Tibial nerve (tissue), 4 donors: ENCODE results near the gene DAG1.

Experiments used
- EP300 ChIP-seq, 2 donors: sonication (generic); formaldehyde crosslinking; IDR thresholded peaks; one replicate each; pipeline ENCODE4 v1.6.1; 2017; ENCODE audit warnings: antibody characterized with exemption in 2 of 2, mild to moderate bottlenecking in 1 of 2
- POLR2A ChIP-seq, 2 donors: fragments of 450-650 bp; IDR thresholded peaks; one replicate each; pipeline ENCODE4 v1.6.1; 2017; ENCODE audit warnings: antibody characterized with exemption in 2 of 2, mild to moderate bottlenecking in 2 of 2, moderate library complexity in 2 of 2
- TF ChIP-seq, protein P1 (sequence below), 5 experiments: fragments of 200-600 bp in 3 of 5; fragments of 450-650 bp in 2 of 5; sonication (generic) in 3 of 5; IDR thresholded peaks; one replicate each; pipeline ENCODE4 v1.5.1; 2016 to 2019; ENCODE audit warnings: antibody characterized with exemption in 5 of 5, mild to moderate bottlenecking in 3 of 5, moderate library complexity in 2 of 5

DNA sequence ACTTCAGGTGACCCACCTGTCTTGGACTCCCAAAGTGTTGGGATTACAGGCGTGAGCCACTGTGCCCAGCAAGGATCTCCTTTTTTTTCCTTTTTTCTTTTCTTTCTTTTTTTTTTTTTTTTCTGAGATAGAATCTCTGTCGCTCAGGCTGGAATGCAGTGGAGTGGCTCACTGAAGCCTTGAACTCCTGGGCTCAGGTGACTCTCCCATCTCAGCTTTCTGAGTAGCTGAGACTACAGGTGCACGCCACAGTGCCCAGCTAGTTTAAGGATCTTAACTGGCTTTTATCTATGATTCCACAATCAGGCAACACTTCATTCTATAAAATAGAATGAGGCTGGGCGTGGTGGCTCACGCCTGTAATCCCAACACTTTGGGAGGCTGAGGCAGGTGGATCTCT, 24.7 kb upstream of the DAG1 start:
- TF ChIP-seq EP300 (IDR thresholded peaks at IDR 0.05), result no peak
- no peak for TF ChIP-seq POLR2A (IDR thresholded peaks at IDR 0.05)
- TF ChIP-seq, protein P1, sequence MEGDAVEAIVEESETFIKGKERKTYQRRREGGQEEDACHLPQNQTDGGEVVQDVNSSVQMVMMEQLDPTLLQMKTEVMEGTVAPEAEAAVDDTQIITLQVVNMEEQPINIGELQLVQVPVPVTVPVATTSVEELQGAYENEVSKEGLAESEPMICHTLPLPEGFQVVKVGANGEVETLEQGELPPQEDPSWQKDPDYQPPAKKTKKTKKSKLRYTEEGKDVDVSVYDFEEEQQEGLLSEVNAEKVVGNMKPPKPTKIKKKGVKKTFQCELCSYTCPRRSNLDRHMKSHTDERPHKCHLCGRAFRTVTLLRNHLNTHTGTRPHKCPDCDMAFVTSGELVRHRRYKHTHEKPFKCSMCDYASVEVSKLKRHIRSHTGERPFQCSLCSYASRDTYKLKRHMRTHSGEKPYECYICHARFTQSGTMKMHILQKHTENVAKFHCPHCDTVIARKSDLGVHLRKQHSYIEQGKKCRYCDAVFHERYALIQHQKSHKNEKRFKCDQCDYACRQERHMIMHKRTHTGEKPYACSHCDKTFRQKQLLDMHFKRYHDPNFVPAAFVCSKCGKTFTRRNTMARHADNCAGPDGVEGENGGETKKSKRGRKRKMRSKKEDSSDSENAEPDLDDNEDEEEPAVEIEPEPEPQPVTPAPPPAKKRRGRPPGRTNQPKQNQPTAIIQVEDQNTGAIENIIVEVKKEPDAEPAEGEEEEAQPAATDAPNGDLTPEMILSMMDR (IDR thresholded peaks at IDR 0.05), result no peak
